HG03280 (cell line): Measurements from ENCODE around the gene CCL8.

ENCODE experiments used
- ATAC-seq: cut with Tn5 transposase; IDR thresholded peaks from one replicate; pipeline ENCODE4 v1.9.1; 2021; ENCODE audit warnings: mild to moderate bottlenecking, moderate library complexity; ENCODE audit not compliant: unreplicated experiment

Gene CCL8

DNA sequence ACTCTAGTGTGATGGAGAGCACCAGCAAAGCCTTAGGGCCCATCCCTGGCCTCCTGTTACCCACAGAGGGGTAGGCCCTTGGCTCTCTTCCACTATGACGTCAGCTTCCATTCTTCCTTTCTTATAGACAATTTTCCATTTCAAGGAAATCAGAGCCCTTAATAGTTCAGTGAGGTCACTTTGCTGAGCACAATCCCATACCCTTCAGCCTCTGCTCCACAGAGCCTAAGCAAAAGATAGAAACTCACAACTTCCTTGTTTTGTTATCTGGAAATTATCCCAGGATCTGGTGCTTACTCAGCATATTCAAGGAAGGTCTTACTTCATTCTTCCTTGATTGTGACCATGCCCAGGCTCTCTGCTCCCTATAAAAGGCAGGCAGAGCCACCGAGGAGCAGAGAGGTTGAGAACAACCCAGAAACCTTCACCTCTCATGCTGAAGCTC lies at the start of gene CCL8:
Gene CCL8, plus strand, starts transcription at position 397 of the 445 bp plus-strand sequence. CDS start 67 bp downstream, outside the sequence.
- no peak for ATAC-seq

GRCh38 chr17:34269969-34270368 lies 49.3 kb upstream of the CCL8 start, which contains the start of gene CCL7:
Gene CCL7 (plus strand): TSS chr17:34270221. CDS start chr17:34270291, 70 bp downstream.
- no peak for ATAC-seq

DNA sequence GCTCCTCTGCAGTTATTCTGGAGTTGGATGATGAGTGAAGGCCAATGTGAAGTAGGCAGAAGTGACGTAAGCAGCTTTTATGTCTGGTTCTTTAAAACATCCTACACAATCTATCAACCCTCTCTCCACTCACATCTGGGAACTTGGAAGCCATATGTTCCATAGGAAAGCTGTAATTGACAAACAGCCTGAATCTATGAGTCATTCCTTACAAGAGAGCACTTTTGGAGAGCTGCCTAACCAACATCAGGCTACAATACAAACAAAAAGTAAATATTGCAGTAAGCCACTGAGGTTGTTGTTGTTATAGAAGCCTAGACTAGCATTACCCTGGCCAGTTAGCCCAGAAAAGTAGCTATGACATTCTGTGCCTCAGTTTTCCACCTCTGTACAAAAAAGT lies 43.4 kb upstream of the CCL8 start:
- no peak for ATAC-seq

GRCh38 chr17:34276826-34277225 lies 42.4 kb upstream of the CCL8 start:
- no peak for ATAC-seq

DNA sequence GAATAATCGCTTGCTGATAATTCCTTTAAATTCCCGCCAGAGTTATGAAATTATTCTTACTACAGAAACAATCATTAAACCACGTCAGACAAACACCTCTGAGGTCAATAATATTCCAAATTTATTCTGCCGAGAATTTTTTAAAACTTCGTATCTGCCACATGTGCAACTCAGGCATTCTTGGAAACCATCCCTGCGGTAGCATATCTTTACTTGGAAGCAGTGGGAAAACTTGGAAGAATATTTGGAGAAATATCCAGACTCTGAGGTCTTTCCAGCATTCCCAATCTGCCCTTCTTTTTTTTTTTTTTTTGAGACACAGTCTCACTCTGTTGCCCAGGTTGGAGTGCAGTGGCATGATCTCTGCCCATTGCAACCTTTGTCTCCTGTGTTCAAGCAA lies 35.7 kb upstream of the CCL8 start:
- ATAC-seq: no peak

GRCh38 chr17:34285286-34285792 lies 33.9 kb upstream of the CCL8 start, which contains the start of gene CCL11:
Gene CCL11 (plus strand): TSS chr17:34285742. CDS start chr17:34285809, 67 bp downstream.
- no peak for ATAC-seq

GRCh38 chr17:34287875-34288274 lies 31.4 kb upstream of the CCL8 start:
- ATAC-seq: no peak

DNA sequence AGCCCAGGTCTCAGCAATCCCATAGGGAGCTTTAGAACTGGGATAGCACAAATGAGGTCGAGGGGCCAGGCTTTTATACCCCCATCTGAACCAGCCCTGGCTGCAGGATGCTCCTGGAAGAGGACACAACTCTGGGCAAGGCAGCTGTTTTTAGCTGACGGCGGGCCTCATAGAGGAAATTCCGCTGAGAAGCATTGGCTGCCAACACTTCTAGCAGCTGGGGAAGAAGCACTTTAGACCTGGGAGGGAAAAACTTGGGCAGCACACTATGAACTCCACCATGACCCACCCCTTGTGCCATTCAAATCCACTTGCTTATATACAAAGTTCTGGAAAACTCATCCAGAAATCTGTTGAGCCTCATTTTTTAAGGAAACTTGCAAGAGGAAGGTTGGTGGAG lies 28.6 kb upstream of the CCL8 start:
- no peak for ATAC-seq

- ATAC-seq: no peak
These were observed 27.4 kb upstream of the CCL8 start for GRCh38 chr17:34291721-34292348.

- ATAC-seq: no peak
These were observed 20.2 kb upstream of the CCL8 start for GRCh38 chr17:34299027-34299426.

GRCh38 chr17:34299956-34300577 lies 19.2 kb upstream of the CCL8 start:
- no peak for ATAC-seq

GRCh38 chr17:34300652-34301370 lies 18.4 kb upstream of the CCL8 start:
- no peak for ATAC-seq

GRCh38 chr17:34301986-34302385 lies 17.2 kb upstream of the CCL8 start:
- ATAC-seq: no peak

DNA sequence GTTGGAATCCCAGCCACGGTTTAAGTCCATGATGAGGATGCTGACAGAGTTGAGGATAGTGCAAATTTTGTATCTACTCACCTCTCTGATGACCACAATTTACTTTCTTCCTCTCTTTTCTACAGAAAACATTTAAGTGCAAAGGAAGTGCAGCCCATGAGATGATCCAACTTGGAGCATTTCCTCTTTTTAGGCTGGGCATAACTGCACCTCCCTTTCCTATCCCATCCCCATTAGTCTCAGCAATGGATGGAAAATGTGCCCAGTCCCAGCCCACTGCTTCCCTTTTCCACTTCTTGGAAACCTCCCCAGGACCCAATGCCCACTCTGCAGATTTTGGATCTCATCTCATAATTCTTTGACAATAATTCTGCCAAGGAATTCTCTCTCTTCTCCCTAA lies 16.6 kb upstream of the CCL8 start:
- ATAC-seq: no peak

DNA sequence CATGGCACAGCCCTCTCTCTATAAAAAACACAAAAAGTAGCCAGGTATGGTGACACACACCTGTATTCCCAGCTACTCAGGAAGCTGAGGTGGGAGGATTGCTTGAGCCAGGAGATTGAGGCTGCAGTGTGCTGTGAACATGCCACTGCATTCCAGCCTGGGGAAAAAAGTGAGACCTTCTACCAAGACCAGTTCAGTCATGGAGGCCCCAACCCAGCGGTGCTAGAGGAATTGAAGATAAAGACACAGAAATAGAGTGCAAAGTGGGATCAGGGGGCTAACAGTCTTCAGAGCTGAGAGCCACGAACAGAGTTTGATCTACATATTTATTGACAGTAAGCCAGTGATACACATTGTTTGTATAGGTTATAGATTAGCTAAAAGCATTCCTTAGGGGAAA lies 15.6 kb upstream of the CCL8 start:
- no peak for ATAC-seq

DNA sequence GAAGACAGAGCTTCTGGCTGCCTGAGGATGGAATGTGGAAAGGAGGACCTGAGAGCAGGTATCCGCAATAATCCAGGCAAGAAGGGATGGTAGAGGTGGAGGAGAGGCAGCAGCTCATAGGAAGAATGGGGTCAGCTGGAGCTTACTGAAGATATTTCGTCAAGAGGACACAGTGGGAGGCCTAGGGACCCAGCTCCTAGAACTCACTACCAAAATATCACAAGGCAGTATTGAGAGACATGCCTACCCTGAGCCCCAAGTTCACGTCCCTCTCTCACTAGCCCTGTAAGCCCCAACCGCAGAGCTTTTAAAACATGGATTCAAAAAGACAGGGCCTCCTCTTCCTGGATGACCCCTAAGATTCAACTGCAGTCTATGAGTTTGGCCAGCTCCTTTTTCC lies 14.2 kb upstream of the CCL8 start:
- no peak for ATAC-seq

GRCh38 chr17:34305606-34306005 lies 13.6 kb upstream of the CCL8 start:
- ATAC-seq: no peak

GRCh38 chr17:34306466-34306865 lies 12.8 kb upstream of the CCL8 start:
- ATAC-seq: no peak

GRCh38 chr17:34307110-34307509 lies 12.1 kb upstream of the CCL8 start:
- ATAC-seq: no peak

DNA sequence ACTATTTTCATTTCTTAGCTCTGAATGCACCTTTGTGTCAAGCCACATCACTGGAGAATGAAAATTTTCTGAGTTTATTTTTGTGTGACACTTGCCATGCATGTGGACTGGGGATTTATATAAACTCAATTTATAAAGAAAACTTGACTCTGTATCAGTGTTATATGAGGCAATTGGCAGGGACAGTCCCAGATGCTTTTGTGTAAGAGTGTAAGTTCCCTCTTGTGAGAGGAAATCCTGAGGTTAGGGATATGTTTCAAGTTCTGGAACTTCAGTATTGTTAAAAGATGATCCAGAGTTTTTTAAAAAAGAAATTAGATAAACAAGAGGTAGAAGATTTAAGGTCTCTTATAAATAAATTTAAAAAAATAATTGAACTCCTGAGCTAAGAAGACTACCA lies 10.9 kb upstream of the CCL8 start:
- ATAC-seq: no peak

DNA sequence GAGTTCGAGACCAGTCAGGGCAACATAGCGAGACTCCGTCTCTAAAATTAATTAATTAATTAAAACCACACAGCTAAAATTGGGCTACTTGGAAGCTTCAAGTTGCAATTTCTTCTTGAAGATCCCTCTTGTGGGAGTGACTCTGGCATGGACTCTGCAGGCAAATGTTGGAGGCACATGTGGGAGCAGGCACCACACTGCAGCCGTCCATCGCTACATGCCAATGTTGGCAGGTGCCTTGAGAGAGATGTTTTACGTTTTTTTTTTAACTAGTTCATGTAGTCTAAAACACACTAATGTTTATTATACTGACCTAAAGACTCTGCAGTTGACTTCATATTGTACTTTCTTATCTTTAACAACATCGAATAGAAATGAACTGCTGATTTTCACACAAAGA lies 7.9 kb upstream of the CCL8 start:
- no peak for ATAC-seq

DNA sequence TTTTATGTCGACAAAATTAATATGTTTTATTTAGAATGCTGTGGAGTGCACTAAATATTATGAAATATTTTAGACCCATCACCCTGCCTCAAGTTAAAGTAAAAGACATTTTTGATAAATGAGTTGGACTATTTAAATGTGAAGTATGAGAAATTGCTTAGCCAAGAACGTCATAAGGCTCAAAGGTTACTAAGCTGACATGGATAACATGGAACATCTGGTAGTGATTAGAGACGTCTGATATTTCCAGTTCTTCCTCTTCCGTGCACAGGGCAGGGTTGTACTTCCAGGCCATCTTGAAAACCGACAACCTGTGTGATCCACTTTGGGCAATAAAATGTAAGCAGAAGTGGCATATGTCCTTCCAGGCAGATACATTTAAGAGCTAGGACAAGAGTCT lies 7.2 kb upstream of the CCL8 start:
- no peak for ATAC-seq
